Measurements from ENCODE around the gene HNRNPLL.
A peak's percentile ranks its signal among the peaks of the same experiment; 100 is the strongest.
"Not testable (repeated sequence)": the region's sequence is repeated elsewhere in the genome, so short reads cannot be mapped to it uniquely, and the experiment has no call there.

HNRNPLL gene

GRCh38 chr2:38613126-38613848, 10.6 kb upstream of the HNRNPLL start:
- no peak for TF ChIP-seq CTCF (IDR thresholded peaks at IDR 0.05; ENCODE audit: low read depth, low read length)
- DNase-seq: no peak
- H3K9me3 ChIP-seq: no peaks in the 10 kb centered on the region
- H3K4me1 ChIP-seq: no peaks in the 10 kb centered on the region
- H3K4me3 ChIP-seq (ENCODE audit: low read depth, low read length): no peak overlapping the region
- no peaks in the 10 kb centered on the region for H3K36me3 ChIP-seq
- H3K27me3 ChIP-seq: no peaks in the 10 kb centered on the region

DNA sequence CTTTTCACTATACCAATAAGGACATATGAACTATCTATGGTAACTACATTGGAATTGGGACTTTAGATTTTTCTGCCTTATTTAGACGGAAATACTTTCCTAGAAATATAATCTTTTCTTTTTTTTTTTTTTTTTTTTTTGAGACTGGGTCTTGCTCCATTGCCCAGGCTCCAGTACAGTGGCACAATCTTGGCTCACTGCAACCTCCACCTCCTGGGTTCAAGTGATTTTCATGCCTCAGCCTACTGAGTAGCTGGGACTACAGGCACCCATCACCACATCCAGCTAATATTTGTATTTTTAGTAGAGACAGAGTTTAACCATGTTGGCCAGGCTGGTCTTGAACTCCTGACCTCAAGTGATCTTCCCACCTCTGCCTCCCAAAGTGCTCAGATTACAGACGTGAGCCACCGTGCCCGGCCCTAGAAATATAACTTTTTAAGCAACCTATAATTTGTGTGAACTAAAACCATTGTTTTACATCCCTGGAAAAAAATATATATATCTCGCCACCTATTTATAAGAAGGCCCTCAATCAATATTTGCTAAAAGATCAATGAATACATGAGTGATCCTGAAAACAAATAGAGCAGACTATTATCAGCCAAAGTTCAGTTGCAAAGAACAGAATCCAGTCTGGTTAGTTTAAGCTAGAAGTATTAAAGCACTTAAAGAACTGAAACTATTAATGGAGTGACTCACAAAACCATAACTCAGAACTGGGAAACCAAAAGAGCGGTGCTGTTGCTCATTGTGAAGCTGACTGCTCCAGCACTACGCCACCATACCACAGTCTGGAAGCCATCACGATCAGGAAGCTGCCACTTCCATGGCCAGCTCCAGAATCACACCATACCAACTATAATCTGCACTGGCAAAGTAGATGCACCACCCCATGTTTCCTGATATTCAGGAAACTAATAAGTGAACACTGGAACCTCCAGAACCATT, 8.4 kb upstream of the HNRNPLL start:
- no peak for TF ChIP-seq CTCF (IDR thresholded peaks at IDR 0.05; ENCODE audit: low read depth, low read length)
- Histone ChIP-seq H3K9me3 (no peaks in the 10 kb centered on the region), H3K4me3 (ENCODE audit: low read depth, low read length) (no peak overlapping the region), H3K27me3 (no peaks in the 10 kb centered on the region), H3K36me3 (no peaks in the 10 kb centered on the region), H3K4me1 (peaks cover 5% of the 10 kb centered on the region)
- DNase-seq: no peak

- H3K4me3 ChIP-seq (ENCODE audit: low read depth, low read length); H3K9me3 ChIP-seq; H3K4me1 ChIP-seq; H3K36me3 ChIP-seq; DNase-seq; H3K27me3 ChIP-seq: not testable (repeated sequence)
Observed at GRCh38 chr2:38609246-38609645, 6.5 kb upstream of the HNRNPLL start.

- DNase-seq: no peak
- Histone ChIP-seq H3K27me3 (no peaks in the 10 kb centered on the region), H3K4me1 (peaks cover 5% of the 10 kb centered on the region), H3K9me3 (no peaks in the 10 kb centered on the region), H3K4me3 (ENCODE audit: low read depth, low read length) (no peak overlapping the region), H3K36me3 (no peaks in the 10 kb centered on the region)
- no peak for TF ChIP-seq CTCF (IDR thresholded peaks at IDR 0.05; ENCODE audit: low read depth, low read length)
Observed at GRCh38 chr2:38608755-38609154, 6.0 kb upstream of the HNRNPLL start.

- H3K27me3 ChIP-seq: no peaks in the 10 kb centered on the region
- TF ChIP-seq CTCF (IDR thresholded peaks at IDR 0.05; ENCODE audit: low read depth, low read length): no peak
- H3K9me3 ChIP-seq: no peaks in the 10 kb centered on the region
- H3K4me1 ChIP-seq: peaks cover 7% of the 10 kb centered on the region
- no peak for DNase-seq
- H3K36me3 ChIP-seq: no peaks in the 10 kb centered on the region
- H3K4me3 ChIP-seq (ENCODE audit: low read depth, low read length): no peak overlapping the region
Observed at GRCh38 chr2:38605298-38605830, 2.6 kb upstream of the HNRNPLL start.

DNA sequence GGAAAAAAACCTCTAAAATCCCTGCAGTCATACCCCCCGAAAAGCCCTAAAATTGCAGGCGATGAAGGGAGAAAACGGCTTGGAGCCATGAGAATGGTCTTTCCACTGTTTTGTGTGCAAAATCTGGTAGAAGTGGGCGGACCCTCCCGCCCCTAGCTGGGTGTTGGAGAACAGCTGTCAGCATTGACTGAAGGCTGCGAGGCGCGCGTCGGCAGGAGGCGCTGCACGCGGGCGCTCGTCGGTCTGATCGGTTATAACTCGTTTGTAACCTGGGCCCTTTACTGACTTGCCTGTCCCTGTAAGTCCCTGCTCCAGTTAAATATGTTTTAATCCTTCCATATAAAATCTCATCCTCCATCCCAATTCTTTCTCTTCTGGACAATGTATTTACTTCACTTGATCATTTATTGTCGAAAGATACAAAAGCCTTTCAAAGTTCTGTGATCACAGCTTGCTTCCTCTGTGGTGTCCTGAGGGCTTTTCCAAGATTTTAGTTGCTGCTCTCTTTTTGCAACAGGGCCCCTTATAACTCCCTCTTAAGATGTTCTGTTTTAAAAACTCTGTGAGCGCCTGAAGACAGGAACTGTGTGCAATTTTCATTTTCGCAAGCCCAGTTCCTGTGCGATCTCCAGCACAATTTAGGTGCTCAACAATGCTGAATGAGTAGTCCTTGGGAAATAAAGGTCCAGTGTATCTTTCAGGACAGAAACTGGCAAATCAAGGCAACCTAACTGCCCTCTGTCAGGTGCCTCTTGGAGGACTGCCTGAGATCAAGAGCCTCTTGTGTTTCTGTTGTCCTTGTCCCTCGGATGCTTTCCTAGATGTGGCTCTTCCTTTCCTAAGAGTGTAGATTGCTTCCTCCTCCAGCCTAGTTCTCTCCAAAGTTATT, 918 bp upstream of the HNRNPLL start:
- DNase-seq: peak; percentile 87
- H3K4me1 ChIP-seq: peaks cover 9% of the 10 kb centered on the region
- peak; percentile 97 for TF ChIP-seq CTCF (IDR thresholded peaks at IDR 0.05; ENCODE audit: low read depth, low read length)
- H3K4me3 ChIP-seq (ENCODE audit: low read depth, low read length): peak overlapping the region; percentile 70
- H3K27me3 ChIP-seq: no peaks in the 10 kb centered on the region
- H3K9me3 ChIP-seq: no peaks in the 10 kb centered on the region
- no peaks in the 10 kb centered on the region for H3K36me3 ChIP-seq

Measured in BE2C (cell line).